ENCODE measurements around the gene KRT80.

- TF ChIP-seq CTCF (IDR thresholded peaks at IDR 0.05) (no peak), REST (IDR thresholded peaks at IDR 0.05; ENCODE audit: insufficient read depth in 1 of 2, low read depth in 2 of 2, low read length in 1 of 2) (no peak)
Observed at GRCh38 chr12:52147964-52148463, 43.8 kb downstream of the KRT80 start.

Measured in Panc1 (cell line).